ENCODE data around the gene ZP1.

GRCh38 chr11:60854847-60855725 is 12.3 kb upstream of the ZP1 start:
- TF ChIP-seq CTCF (IDR thresholded peaks at IDR 0.05; ENCODE audit: low read depth, low read length, poor library complexity, severe bottlenecking) (no peak), EZH2phosphoT487 (IDR thresholded peaks at IDR 0.05; ENCODE audit: borderline replicate concordance, low read length) (no peak)

Measured in DOHH2 (cell line).